ENCODE results near the gene MAPT.
"Not testable (repeated sequence)": the region's sequence is repeated elsewhere in the genome, so short reads cannot be mapped to it uniquely, and the experiment has no call there.

Gene MAPT

DNA sequence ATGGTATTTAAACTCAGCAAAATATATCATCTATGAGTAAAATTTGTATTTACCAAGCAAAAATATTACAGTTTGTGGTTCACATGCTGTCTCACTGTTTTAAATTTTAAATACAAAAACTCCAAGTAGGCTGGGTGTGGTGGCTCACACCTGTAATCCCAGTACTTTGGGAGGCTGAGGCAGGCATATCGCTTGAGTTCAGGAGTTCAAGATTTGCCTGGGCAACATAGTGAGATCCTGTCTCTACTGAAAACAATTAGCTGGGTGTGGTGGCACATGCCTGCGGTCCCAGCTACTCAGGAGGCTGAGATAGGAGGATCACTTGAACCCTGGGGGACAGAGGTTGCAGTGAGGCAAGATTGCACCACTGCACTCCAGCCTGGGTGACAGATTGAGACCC is 37.3 kb downstream of the MAPT start:
- DNase-seq = no peak

DNA sequence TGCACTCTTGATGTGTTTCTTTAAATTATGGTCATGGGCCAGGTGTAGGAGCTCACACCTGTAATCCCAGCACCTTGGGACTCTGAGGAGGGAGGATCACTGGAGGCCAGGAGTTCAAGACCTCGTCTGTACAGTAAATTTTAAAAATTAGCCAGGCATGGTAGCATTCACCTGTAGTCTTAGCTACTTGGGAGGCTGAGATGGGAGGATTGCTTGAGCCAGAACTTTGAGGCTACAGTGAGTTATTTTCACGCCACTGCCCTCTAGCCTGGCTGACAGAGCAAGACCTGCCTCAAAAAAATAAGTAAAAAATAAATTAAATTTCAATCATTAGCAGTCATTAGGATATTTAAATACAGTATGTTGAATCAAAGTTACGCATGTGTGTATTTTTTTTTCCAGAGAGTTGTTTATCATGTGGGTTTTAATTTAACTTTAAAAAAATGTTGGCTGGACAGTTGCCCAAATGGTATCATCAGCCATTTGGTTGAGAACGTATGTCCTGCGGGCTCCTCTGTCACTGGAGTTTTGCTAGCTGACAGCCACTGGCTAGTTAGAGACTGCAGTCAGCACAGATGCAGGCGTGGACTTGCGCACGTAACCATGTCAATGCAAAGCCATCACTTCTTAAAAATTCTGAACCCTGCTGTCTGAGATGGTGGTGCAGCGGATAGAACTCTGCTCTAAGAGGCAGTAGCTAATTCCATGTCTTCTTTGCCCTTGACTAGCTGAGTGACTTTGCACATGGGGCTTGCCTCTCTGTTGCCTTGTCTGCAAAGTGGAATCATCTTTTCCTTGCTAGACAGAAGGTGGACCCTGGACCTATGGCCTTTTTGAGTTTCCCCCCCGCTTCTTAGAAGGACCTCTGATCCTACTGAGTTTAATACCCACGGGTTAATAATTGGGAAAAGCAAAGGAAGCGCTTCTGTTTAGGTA is 40.0 kb downstream of the MAPT start:
- DNase-seq = no peak

DNA sequence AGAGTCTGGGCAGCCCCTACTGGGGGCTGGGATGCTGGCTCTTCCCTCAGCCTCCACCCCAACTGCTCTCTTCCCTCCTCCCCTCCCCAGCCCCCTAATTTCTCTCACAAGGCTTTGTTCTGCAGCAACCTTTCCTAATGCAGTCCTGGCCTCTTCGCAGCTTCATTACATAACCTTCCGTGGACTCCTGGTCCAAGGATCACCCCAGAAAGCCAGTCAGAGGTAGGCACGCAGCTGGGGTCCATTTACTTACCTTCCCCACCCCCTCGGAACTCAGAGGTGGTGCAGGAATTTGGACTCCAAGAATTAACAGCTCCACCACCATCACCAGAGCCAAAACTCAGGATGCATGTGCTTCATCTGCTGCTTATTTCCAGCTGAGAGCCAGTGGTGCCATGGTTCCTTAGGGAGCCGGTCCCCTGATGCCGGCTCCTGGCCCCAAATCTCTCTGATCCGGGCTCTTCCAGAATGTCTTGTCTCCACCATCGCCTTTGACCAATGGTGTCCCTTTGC is 40.9 kb downstream of the MAPT start:
- DNase-seq = no peak

DNA sequence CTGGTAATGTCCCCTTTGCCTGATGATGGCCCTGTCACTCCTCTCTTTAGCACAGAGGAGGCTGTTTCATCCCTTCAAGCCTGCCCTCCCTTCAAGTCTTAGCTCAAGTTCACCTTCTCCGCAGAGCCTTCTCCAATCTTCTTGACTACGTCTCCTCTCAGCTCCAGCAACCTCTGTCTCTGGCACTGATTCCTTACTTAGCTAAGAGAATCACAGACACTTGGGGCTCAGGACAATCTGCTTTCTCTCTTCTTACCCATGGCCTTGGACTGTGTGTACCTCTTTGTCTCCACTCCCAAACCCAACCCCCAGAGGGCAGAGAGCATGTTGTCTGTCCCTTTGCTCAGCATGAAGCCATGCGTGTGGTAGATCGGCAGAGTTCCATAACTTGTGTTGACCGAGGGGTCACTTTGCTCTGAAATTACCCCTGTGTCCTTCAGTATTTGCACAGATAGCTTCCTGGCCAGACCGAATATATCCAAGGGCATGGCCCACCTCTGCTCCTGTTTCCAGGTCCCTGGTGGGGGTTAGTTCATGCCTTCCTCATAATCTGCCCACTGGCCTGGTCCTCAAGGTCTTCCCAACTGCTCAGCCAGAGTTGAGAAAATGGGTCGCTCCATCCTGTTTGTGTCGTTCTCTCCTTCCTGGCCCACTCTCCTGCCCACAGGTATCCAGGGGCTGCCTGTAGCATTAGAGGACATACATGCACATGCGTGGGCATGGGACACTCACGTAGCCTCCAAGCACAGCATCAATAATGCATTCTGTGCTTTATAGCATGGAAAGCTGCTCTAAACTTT is 41.6 kb downstream of the MAPT start:
- no peak for DNase-seq

- DNase-seq = peak; percentile 81
Observed at GRCh38 chr17:45936610-45937009, 42.3 kb downstream of the MAPT start.

DNA sequence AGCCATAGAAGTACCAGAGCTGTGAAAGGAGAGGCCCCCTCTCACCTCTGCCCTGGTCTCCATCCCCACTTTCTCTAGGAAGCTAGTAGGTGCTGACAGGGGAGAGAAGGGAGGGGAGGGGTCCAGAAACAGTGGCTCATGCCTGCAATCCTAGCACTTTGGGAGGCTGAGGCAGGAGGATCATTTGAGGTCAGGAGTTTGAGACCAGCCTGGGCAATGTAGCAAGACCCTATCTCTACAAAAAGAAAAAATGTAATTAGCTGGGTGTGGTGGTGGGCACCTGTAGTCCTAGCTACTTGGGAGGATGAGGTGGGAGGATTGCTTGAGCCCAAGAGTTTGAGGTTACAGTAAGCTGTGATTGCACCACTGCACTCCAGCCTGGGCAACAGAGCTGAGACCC is 42.8 kb downstream of the MAPT start:
- DNase-seq = not testable (repeated sequence)

- no peak for DNase-seq
Observed at GRCh38 chr17:45939395-45939794, 45.0 kb downstream of the MAPT start.

DNA sequence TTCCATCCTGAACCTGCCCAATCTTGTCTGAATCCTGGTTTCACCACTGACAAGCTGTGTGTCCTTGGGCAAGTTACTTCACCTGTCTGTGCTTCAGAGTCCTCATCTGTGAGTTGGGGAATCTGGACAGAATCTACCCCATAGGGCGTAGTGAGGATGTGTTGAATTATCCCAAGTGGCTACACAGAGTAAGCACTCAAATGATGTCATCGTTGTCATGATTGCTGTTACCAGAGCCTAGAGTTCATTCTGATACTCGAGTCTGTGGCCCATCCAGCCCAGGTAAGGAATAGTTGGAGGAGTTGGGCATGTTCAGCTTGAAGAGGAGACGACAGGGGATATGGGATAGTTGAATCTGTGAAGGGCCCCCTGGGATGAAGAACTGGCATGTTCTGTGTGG is 45.9 kb downstream of the MAPT start:
- no peak for DNase-seq

DNA sequence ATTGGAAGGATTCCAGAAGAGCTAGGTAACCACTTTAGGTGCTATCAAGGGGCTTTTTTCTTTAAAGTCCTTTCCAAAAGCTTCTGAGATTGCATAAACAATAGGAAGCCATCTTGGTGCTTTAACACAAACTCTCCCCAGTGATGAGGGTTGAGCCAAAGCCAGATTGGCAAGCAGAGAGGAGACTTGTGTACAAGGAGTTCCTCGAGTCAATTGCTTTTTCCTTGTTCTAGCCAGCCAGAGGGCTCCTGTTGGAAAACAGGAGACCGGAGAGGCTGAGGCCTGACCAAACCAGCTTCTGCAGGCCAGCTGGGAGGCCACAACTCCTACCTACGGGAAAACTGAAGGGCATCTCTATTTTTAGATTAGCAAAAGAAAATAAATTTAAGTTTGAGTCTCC is 46.5 kb downstream of the MAPT start:
- no peak for DNase-seq

GRCh38 chr17:45941395-45941794 is 47.0 kb downstream of the MAPT start:
- DNase-seq = no peak

DNA sequence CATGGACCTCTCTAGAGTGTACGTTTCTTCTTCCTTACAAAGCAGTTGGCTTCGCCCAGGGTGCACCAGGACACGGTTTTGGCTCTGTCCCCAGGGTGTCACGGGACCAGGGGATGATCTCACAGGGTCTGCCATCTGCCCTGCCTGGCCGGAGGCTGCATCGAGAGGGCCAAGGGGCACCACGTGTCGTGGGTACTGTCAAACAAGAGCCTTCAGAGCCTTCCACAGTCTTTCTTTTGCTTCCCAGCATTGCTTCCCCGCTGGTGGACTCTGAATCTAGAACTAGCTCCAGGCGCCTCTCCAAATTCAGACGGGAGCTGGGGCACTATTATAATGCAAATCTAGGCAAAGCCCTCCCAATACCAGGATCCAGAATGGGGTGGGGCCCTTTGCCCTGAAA is 47.9 kb downstream of the MAPT start:
- DNase-seq = no peak

DNA sequence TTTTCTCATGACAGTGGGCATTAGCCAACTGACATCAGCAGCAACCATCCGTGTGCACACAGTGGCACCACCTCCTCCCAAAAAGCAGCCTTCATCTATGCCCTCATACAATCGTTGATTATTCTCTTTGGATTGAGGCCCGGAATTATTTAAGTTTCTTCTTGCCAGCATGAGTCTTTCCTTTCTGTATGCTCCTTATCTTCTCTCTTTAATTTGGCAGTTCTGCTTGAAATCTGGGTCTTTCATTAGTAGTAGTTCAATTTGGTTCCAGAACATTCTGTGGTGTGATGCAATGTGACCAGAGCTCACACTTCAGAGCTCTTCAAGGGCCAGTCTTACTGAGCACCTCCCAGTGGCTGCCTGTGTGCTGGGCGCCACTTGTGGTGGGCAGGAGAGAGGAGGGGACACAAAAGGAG is 52.5 kb downstream of the MAPT start:
- DNase-seq = no peak

GRCh38 chr17:45948498-45948880 is 54.1 kb downstream of the MAPT start:
- no peak for DNase-seq

- no peak for DNase-seq
Observed at GRCh38 chr17:45948881-45949624, 54.7 kb downstream of the MAPT start.

- no peak for DNase-seq
Observed at GRCh38 chr17:45949755-45950320, 55.5 kb downstream of the MAPT start.

DNA sequence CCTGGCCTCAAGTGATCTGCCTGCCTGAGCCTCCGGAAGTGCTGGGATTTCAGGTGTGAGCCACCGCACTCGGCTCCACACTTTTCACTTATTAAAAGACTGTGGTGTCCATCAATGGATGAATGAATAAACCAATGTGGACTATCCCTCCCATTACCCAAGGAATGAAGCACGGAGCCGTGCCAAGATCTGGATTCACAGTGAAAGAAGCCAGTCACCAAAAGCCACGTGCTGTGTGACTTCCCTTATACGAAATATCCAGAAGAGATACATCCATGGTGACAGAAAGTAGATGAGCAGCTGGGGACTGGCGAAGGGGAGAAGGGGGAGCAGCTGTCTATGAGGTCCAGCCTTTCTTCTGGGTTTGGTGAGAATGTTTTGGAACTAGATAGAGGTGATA is 56.5 kb downstream of the MAPT start:
- DNase-seq = no peak

GRCh38 chr17:45951403-45951802 is 57.0 kb downstream of the MAPT start:
- no peak for DNase-seq

DNA sequence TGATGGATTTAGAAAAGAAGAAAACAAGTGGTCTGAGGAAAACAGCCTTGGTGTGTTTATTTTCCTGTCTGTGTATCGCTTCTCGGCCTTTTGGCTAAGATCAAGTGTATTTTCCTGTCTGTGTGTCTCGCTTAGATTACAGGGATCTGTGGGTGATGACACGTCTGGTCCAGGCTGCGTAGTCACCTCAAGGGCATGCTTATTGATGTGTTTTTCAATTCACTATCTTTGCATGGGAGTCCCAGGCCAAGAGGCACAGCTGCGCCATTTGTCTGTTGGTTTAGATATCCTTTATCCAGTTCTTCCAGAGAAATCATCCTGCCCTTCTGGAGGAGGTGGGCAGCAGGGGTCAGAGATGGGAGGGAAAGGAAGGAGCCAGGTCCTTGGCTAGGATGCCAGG is 57.6 kb downstream of the MAPT start:
- DNase-seq = no peak

DNA sequence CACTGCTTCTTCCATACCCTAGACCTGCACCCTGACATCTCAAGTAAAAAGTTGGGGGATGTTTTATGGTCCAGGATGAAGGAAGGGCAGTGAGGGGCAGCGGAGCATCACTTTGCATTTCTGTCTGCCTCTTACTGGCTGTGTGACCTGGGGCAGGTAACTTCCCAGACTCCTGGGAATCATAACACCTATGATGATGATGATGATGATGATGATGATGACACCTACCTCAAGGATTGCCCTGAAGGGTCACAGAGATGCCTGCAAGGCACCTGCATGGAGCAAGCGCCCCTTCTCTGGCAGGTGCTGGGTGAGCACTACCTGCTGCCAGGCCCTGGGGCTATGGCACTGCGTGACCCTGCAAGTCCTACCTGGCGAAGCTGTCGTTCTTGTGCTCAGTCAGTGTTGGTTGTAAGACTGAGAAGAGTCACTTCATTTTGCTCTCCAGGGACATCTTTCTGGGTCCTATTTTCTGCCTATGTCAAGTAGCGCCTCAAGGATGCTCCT is 58.5 kb downstream of the MAPT start:
- DNase-seq = no peak

DNA sequence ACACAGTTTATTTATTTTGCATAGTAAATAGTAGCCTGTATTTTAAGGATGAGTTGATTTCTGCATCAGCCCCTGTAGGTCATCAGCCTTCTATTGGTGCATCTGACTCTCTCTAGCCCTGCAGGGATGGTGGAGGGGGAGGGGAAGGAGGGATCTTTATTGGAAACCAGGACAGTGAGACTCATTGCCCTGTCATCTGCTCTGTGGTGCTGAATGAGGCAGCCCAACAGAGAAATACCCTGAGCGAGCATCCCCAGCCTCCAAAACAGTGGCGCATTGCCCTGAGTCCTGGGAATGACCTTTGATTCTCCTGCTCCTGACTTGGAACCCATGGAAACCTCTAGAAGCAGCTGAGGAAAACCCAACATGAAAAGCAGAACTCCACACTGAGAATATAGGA is 59.2 kb downstream of the MAPT start:
- DNase-seq = no peak

DNA sequence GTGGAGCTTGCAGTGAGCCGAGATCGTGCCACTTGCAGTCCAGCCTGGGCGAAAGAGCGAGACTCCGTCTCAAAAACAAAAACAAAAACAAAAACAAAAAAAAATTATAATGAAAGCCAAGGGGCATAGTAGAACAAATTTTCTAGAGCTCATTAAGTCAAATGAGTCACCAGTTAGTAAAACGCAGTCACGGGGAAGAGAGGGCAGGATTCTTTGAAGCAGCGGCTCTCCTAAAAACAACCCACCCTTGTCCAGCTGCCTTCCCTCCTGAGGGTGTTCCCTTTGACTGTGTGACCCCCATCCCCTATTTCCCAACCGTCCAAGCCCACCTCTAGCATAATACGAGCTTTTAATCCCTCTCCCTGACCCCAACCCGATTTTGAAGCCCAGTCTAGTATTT is 60.6 kb downstream of the MAPT start:
- no peak for DNase-seq

DNA sequence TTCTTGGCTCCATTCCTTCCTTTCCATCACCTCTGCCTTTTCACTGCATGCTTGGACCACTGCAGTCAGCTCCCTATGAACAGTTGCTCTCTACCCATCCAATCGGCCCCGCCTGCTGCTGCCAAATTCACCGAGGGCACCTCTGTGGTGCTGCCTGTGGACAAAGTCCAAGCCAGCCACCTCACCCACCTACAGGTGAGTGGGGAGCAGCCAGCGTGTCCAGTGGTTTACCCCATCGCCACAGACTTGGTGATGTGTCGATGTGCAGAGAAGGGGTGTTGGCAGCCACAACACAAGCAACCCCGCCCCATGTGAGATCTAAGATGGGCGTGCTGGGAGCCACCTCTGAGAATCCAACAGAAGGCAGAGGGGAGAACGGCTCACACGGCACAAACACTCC is 61.0 kb downstream of the MAPT start:
- no peak for DNase-seq

GRCh38 chr17:45956090-45956489 is 61.7 kb downstream of the MAPT start:
- no peak for DNase-seq

Data from NCI-H2107 (cell line).